Peyer's patch (tissue), 4 donors: ENCODE measurements around the gene CNPY4. TPM values are rescaled to one million over a fixed set of nuclear protein-coding genes. Genes with fewer than 3 reads are reported as not detected.
A peak's percentile ranks its signal among the peaks of the same experiment; 100 is the strongest.

Experiments used
- DNase-seq, 3 donors: peaks; one replicate each; pipeline ENCODE4 v3.0.0-alpha.2; 2017 to 2019
- H3K27ac ChIP-seq, 4 donors: fragments of 200-600 bp; sonication (generic); one replicate each; pipeline ENCODE4 v1.5.1; 2016 to 2019
- H3K27me3 ChIP-seq, 2 donors: fragments of 200-600 bp; sonication (generic); one replicate each; pipeline ENCODE4 v1.5.1; 2019
- H3K36me3 ChIP-seq, 3 donors: fragments of 200-600 bp; sonication (generic); one replicate each; pipeline ENCODE4 v1.5.1; 2016 to 2019
- H3K4me1 ChIP-seq, 4 donors: fragments of 200-600 bp; sonication (generic); one replicate each; pipeline ENCODE4 v1.5.1; 2016 to 2019
- H3K4me3 ChIP-seq, 4 donors: fragments of 200-600 bp; sonication (generic); 1 replicate in 3 of 4; 2 replicates in 1 of 4; pipeline ENCODE4 v1.5.1; 2016 to 2019; ENCODE audit warnings: mild to moderate bottlenecking in 1 of 4
- H3K9me3 ChIP-seq, 4 donors: fragments of 200-600 bp; sonication (generic); one replicate each; pipeline ENCODE4 v1.5.1; 2016 to 2019; ENCODE audit warnings: mild to moderate bottlenecking in 1 of 4
- CTCF ChIP-seq, 6 experiments: fragments of 450-650 bp in 4 of 6; fragments of 200-600 bp in 2 of 6; sonication (generic) in 1 of 6; IDR thresholded peaks; one replicate each; pipeline ENCODE4 v1.5.1; 2017 to 2019; ENCODE audit warnings: antibody characterized with exemption in 6 of 6, mild to moderate bottlenecking in 3 of 6, moderate library complexity in 1 of 6
- POLR2A ChIP-seq, 2 donors: fragments of 450-650 bp; IDR thresholded peaks; one replicate each; pipeline ENCODE4 v1.5.1; 2017; ENCODE audit warnings: antibody characterized with exemption in 2 of 2, mild to moderate bottlenecking in 2 of 2, moderate library complexity in 2 of 2
- total RNA-seq, 4 donors: library from RNA; depleted of rRNA; stranded (reverse); fragments of >200 nt; gene quantifications; one replicate each; pipeline ENCODE4 v1.1.0, GENCODE V29; 2016

CNPY4 gene
- total RNA-seq, 4 donors from 2014 or later: 4.6 to 23.9 (median 6.3) TPM

DNA sequence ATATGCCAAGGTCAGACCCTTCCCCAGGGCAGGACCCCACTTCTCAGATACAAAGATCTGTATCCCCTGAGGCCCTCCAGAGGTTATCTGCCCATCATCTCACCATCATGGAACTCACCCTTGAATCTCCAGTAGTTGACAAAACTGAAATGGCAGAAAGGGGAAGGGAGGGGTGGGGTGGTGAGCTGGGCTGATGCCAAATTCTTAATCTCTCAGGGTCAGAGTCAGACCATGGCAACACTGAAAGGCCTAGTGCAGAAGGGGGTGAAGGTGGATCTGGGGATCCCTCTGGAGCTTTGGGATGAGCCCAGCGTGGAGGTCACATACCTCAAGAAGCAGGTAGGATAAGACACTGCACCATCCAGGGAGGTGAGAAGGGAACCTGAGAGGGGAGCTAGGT is 3.1 kb downstream of the CNPY4 start:
- TF ChIP-seq POLR2A (IDR thresholded peaks at IDR 0.05): no peak
- TF ChIP-seq CTCF (IDR thresholded peaks at IDR 0.05): no peak
- H3K36me3 ChIP-seq: no peaks in the 10 kb centered on the region
- no peak overlapping the region for H3K27ac ChIP-seq
- H3K4me3 ChIP-seq: no peak overlapping the region
- no peak for DNase-seq
- H3K9me3 ChIP-seq: no peaks in the 10 kb centered on the region
- H3K27me3 ChIP-seq: no peaks in the 10 kb centered on the region
- H3K4me1 ChIP-seq: peaks cover 5 to 41% (median 16%) of the 10 kb centered on the region in 4 donors

- no peak for DNase-seq
Measured at GRCh38 chr7:100124301-100125230, 5.1 kb downstream of the CNPY4 start.

GRCh38 chr7:100126239-100126930 is 7.0 kb downstream of the CNPY4 start:
- TF ChIP-seq POLR2A (IDR thresholded peaks at IDR 0.05): no peak
- peak in 2 of 6 experiments; percentile 9 to 18 for TF ChIP-seq CTCF (IDR thresholded peaks at IDR 0.05)
- DNase-seq: peak in 1 of 3 donors; percentile 67
- no peaks in the 10 kb centered on the region for H3K36me3 ChIP-seq
- no peaks in the 10 kb centered on the region for H3K9me3 ChIP-seq
- H3K4me1 ChIP-seq: peaks cover 0 to 45% (median 11%) of the 10 kb centered on the region in 4 donors
- peak overlapping the region; percentile 65 to 97 (median 92) for H3K4me3 ChIP-seq
- no peaks in the 10 kb centered on the region for H3K27me3 ChIP-seq
- peak overlapping the region; percentile 97 to 99 (median 98) for H3K27ac ChIP-seq

More at GRCh38 chr7:100124301-100125230, 5.1 kb downstream of the CNPY4 start:
- Histone ChIP-seq H3K36me3 (no peaks in the 10 kb centered on the region), H3K9me3 (no peaks in the 10 kb centered on the region), H3K4me1 (peaks cover 5 to 42% (median 16%) of the 10 kb centered on the region in 4 donors), H3K27me3 (no peaks in the 10 kb centered on the region), H3K27ac (peak overlapping the region in 3 of 4 donors; percentile 97 to 99 (median 98)), H3K4me3 (peak overlapping the region in 1 of 4 donors; percentile 97)
- TF ChIP-seq POLR2A (IDR thresholded peaks at IDR 0.05): no peak
- TF ChIP-seq CTCF (IDR thresholded peaks at IDR 0.05): no peak

DNA sequence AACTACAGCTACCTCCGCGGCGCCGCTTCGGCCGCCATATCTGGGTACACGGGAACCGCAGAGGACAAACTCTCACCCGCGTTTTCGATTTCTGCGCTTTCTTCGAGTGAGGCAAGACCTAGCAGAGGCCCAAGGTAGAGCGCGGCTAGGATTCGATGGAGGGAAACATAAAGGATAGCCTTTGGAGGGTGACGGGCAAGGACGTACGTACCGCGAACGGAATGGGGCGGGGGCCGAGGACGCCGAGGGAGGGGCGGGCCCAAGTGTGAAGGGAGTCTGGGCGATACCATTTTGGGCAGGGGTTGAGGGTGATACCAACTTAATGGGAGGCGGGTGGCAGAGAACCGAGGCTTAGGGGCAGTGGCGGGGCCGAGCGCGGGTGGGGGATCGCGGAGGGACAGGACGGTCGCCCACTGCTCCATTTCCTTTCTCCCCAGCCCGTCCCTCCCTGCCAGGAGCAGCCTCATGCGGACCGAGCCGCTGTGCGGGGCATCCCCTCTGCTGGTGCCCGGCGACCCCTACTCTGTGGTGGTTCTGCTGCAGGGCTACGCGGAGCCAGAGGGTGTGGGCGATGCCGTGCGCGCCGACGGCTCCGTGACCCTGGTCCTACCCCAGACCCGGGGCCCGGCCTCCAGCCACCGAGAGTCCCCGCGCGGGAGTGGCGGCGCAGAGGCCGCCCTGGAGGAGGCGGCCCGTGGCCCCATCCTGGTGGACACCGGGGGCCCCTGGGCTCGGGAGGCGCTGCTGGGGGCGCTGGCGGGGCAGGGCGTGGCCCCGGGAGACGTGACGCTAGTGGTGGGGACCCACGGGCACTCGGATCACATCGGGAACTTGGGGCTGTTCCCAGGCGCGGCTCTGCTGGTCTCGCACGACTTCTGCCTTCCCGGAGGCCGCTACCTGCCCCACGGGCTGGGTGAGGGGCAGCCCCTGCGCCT is 7.8 kb downstream of the CNPY4 start, which contains the start of gene MBLAC1:
Gene MBLAC1, plus strand, starts transcription at position 37 of the 935 bp plus-strand sequence. Its CDS starts 429 bp downstream, at position 466.
- Histone ChIP-seq H3K36me3 (no peaks in the 10 kb centered on the region), H3K9me3 (no peaks in the 10 kb centered on the region), H3K27me3 (no peaks in the 10 kb centered on the region), H3K27ac (peak within 1 kb of the TSS; percentile 97 to 99 (median 98)), H3K4me1 (peaks cover 0 to 53% (median 11%) of the 10 kb centered on the region in 4 donors), H3K4me3 (peak within 1 kb of the TSS; percentile 65 to 97 (median 92))
- peak; percentile 92 to 96 (median 93) for DNase-seq
- TF ChIP-seq CTCF (IDR thresholded peaks at IDR 0.05) (no peak), POLR2A (IDR thresholded peaks at IDR 0.05) (peak; percentile 79 to 85)
